AG10803 (cell line): Measurements from ENCODE around the gene MADD.

Experiments
- DNase-seq: peaks from one replicate; pipeline ENCODE4 v3.0.0; 2010; ENCODE audit warnings: low read depth
- H3K4me3 ChIP-seq: 2 replicates; pipeline ENCODE4 v1.5.1; 2011; ENCODE audit warnings: mild to moderate bottlenecking, low read length, control low read depth
- TF ChIP-seq, protein P1 (sequence below): conservative IDR thresholded peaks from 2 replicates; pipeline ENCODE4 v1.5.1; 2011; ENCODE audit warnings: mild to moderate bottlenecking, low read length, control low read depth, inconsistent platforms

Gene MADD

DNA sequence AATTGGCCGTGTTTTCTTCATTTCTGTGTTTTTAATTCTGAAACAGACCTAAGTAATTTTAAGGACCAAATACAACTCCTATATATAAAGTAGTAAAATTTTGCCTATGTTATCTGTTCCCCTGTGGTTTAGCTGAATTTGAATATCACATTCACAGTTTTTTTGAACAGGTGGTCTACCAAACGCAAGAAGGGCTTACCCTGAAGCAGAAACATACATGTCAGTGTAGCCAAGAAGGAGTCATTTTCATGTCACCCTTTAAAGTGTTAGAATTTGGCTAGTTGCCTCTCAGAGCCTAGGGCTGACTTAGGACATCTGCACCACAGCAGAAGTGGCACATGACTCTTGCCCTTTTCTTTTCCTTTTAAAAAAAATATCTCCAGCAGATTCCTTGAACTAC is 48.2 kb downstream of the MADD start:
- no peak for DNase-seq
- TF ChIP-seq, protein P1, sequence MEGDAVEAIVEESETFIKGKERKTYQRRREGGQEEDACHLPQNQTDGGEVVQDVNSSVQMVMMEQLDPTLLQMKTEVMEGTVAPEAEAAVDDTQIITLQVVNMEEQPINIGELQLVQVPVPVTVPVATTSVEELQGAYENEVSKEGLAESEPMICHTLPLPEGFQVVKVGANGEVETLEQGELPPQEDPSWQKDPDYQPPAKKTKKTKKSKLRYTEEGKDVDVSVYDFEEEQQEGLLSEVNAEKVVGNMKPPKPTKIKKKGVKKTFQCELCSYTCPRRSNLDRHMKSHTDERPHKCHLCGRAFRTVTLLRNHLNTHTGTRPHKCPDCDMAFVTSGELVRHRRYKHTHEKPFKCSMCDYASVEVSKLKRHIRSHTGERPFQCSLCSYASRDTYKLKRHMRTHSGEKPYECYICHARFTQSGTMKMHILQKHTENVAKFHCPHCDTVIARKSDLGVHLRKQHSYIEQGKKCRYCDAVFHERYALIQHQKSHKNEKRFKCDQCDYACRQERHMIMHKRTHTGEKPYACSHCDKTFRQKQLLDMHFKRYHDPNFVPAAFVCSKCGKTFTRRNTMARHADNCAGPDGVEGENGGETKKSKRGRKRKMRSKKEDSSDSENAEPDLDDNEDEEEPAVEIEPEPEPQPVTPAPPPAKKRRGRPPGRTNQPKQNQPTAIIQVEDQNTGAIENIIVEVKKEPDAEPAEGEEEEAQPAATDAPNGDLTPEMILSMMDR = no peak
- H3K4me3 ChIP-seq = no peak overlapping the region

DNA sequence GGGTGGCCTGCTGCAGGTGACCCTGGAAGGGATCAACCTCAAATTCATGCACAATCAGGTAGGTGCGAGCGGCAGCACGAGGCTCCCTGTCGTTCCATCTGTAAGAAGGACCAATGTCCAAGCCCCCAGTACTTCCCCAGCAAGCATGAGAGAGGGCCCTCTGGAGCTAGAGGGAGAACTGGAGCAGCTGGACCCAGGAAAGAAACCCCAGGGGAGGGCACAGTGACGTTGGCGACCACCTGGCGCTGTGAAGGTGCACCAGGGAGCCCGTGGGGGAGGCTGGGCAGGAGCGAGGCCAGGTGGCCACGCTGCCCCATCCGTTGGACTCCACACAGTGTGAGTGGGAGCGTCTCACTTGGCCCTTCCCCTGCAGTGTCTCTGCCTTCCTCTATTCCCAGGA is 54.6 kb downstream of the MADD start:
- no peak overlapping the region for H3K4me3 ChIP-seq
- no peak for DNase-seq
- TF ChIP-seq, protein P1 = no peak

DNA sequence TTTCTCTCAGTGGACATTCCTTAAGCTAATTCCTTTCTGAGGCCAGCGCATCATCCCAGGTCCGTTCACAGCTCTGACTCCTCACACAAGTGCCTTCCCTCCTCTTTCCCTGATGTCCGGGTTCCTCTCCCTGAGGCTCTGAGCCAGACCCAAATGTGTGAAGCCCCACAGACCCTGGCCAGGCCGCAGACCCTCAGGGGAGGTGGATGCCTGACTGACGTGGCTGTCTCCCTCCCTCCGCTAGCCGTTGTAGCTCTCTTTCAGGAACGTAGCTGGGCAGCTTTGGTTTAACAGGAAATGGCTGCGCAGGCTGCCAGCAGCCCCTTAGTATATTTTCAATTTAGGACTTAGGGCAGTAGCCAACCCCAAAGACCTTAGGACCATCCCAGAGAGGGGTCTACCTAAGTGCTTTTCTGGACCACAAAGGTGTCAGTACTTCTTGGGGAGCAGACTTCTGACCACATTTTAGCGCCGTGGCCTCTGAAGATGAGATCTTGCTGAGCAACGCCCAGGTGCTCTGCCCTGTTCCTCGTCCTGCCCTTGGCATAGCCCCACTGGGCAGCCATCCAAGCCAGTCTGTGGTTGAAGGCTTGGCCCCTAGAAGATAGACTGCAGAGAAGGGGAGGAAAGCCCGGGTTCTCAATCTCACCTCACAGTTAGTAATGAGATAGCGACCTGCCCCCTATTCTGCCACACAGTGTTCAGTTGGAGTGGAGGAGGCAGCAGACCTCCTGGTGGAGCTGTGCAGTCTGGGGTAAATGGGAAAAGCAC is 55.5 kb downstream of the MADD start:
- DNase-seq = no peak
- H3K4me3 ChIP-seq = no peak overlapping the region
- TF ChIP-seq, protein P1 = no peak

DNA sequence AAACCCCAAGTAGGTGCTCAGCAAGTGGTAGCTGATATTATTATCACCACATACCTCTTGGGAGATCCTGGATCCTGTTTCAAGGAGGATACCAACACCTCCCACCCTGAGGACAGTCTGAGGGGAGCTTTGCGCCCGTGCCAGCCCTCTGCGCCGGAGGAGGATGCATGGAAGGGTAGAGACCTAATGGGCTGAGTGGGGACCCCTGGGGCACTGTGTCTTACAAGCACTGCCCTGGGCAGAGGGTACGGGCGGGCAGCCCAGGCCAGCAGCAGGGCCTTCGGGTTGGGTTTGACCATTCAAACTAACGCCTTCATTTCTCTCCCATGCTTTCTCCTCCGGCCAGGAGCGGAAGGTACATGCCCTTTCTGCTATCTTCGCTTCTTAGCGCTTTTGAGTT is 56.3 kb downstream of the MADD start:
- no peak for DNase-seq
- TF ChIP-seq, protein P1 = no peak
- no peak overlapping the region for H3K4me3 ChIP-seq

DNA sequence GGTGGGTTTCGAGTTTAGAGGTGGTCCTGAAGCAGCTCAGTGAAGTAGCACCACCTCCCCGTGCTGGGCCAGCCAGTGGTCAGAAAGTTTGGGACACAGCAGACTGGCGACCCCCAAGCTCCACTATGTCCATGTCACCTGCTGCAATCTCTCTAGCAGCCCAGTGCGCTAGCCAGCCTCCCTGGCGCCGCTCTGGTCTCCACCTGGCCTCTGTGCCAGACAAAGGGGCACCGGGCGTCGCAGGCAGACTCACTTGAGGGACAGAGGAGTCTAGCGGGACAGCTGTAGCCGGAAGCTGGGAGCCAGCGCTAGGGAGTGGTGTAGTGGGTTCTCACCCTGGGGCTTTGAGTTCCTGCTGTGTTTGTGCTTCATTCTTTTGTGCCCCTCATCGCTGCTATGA is 57.1 kb downstream of the MADD start:
- H3K4me3 ChIP-seq = no peak overlapping the region
- DNase-seq = no peak
- TF ChIP-seq, protein P1 = no peak

DNA sequence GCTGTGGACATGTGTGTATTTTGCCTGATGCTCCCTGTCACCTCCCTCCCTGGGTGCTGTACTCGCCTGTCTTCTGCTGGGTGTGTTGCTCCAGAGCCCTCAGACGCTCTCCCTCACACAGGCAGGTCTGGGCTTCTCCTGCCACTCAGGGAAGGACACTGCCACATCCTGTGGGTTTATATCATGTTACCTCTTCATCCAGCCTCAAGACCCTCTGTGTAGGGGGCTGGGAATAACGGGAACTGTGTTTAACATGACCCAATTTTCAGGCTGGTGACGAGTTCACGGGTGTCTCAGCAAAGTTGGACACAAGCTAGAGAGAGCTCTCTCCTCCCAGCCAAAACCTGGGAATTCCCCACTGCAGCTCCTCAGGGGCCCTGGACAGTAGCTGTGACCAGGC is 58.0 kb downstream of the MADD start:
- no peak overlapping the region for H3K4me3 ChIP-seq
- TF ChIP-seq, protein P1 = no peak
- no peak for DNase-seq

DNA sequence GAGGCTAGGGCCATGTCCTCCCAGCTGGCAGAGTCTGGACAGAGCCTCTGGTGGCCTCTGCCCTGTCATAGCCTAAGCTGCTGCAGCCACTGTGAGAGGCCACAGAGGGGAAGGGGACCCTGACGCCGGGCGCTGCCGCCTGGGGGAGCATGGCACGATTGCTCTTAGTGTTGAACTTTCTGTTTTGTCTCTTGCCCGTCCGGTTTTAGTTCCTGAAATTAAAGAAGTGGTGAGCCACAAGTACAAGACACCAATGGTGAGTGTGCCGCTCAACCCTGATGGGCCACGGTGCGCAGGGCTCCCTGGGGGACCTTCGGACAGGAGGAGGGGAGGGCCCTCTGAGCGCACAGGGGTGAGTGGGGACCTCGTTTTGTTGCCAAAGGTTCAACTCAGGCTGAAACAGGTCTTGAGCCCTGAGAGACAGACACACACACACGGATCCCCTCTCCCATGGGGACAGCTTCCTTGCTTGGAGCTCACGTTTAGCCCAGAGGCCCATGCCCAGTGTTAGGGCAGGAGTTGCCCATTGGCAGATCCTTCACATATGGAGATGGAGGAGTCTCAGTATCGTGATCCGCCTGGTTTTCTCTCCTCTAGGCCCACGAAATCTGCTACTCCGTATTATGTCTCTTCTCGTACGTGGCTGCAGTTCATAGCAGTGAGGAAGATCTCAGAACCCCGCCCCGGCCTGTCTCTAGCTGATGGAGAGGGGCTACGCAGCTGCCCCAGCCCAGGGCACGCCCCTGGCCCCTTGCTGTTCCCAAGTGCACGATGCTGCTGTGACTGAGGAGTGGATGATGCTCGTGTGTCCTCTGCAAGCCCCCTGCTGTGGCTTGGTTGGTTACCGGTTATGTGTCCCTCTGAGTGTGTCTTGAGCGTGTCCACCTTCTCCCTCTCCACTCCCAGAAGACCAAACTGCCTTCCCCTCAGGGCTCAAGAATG is 58.8 kb downstream of the MADD start:
- no peak overlapping the region for H3K4me3 ChIP-seq
- TF ChIP-seq, protein P1 = no peak
- no peak for DNase-seq
